ENCODE data around the gene LIMCH1.
"Not testable (repeated sequence)": the region's sequence is repeated elsewhere in the genome, so short reads cannot be mapped to it uniquely, and the experiment has no call there.

The LIMCH1 gene

DNA sequence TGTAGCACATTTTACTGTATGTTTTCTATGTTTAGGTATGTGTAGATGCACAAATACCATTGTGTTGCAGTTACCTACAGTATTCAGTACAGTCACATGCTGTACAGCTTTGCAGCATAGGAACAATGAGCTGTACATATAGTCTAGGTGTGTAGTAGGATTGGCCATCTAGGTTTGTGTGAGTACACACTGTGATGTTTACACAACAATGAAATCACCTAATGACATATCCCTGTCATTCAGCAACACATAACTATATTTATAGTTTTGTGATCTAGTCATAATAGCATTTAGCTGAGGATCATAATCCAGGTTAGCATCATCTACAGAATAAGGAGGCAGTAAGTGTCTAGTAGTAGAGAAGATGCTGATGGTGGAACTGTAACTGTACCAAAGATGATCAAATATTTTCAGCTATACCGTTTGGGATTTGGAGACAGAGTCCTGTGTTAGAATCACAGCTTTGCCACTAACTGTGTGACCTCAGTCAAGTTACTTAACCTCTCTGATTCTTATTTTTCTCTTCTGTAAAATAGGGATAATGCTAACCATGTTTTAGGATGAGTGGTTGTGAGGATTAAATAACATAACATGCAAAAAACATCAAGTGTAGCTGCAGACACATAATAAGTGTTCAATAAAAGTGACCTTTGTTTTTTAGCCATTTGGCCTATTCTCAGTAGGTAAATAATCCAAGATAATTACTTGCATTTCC lies 73.3 kb downstream of the LIMCH1 start:
- DNase-seq: no peak

DNA sequence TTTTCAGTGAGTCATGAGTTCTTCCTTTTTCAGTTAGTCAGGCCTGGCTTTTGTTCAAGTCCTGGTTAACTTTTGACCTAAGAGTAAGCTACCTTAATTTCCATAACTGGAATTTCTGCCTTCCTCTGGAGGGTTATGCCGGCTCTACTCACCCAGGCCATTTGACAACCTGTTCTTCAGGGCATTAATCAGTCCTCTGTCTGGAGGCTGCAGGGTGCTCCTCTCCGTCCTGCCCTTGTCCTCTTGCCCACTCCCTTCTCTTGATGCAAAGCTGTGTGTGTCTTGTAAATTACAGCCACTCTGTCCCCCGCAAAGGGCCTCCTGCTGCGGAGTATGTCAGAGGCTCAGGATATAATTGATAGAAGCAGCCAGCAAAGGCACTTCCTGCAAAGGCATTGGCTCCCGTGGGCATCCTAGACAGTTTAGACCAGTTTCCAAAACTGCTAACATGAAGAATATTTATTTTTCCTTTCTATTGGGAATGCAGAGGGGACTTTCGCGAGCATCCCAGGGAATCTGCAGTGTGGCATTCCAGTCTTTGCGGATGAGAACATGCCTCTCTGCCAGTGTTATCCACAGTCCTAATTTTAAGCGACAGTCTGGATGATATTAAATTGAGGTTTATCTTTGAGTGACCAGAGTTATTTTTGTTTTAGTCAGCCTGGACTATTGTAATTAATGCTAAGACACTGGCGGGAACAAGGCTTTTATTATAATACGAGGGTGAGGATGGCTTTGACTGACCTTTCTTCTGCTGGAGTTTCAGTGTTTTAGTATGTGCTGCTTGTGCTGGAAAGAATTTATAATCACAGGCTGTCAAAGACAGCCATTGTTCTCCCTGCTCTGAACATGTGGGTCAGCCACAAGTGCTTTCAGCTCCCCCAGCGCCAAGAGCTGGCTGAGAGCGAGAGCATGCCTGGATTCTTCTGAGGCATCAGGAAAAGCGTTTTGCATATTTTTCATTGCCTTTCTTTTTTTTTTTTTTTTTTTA lies 74.2 kb downstream of the LIMCH1 start:
- DNase-seq: no peak

GRCh38 chr4:41613386-41613785 lies 75.4 kb downstream of the LIMCH1 start:
- DNase-seq: no peak

- no peak for DNase-seq
These were observed 75.9 kb downstream of the LIMCH1 start for GRCh38 chr4:41613821-41614220.

GRCh38 chr4:41614519-41614918 lies 76.6 kb downstream of the LIMCH1 start:
- no peak for DNase-seq

DNA sequence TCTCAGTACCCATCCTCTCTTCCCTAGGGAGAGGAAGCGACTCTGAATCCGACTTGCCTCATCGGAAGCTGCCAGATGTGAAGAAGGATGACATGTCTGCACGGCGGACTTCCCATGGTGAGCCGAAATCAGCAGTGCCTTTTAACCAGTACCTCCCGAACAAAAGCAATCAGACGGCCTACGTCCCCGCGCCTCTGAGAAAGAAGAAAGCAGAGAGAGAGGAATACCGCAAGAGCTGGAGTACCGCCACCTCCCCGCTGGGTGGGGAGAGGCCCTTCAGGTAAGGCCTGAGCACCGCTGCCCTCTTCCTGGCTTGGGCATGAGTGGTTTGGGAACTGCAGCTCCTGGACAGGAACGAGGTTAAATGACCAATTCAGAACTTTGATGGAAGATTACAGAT lies 81.2 kb downstream of the LIMCH1 start:
- DNase-seq: no peak

GRCh38 chr4:41620594-41621256 lies 82.8 kb downstream of the LIMCH1 start:
- no peak for DNase-seq

- DNase-seq: no peak
These were observed 84.8 kb downstream of the LIMCH1 start for GRCh38 chr4:41622787-41623186.

- no peak for DNase-seq
These were observed 86.8 kb downstream of the LIMCH1 start for GRCh38 chr4:41624765-41625164.

DNA sequence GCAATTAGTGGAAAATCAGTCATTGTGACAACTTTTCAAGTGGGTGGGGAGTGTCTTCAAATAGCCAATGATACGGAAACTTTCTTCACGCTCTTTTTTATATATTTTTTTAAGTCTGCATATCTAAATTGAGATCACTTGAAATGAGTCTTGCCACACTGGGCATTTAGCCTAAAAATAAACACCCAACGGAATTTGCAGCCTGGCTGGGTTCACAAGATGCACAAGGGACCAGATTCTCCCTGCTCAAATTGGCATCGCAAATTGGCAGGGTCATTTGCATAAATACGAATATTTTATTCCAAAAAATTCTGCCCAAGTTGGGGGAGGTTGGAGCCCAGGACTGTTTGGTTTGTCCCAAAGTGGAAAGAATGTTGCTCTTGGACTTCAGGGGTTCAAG lies 87.6 kb downstream of the LIMCH1 start:
- no peak for DNase-seq

GRCh38 chr4:41628936-41629335 lies 91.0 kb downstream of the LIMCH1 start:
- DNase-seq: no peak

DNA sequence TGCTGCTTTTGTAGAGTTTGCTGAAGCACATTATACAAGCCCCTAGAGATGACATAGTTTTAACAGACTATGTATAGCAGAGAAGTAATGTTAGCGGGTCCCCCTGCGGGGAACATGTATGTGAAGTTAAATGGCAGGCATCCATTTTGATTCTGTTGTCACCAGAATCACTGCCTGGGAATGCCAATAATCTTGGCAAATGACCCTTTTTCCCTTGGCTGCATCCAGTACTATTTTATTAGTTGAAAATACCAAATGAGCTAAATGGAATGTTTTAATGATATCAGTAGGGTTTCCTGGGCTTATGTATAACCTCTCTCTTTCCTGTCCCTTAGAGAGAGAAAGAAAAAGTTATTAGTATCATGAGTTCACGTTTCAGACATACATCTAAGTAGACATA lies 93.6 kb downstream of the LIMCH1 start:
- DNase-seq: no peak

- DNase-seq: no peak
These were observed 94.6 kb downstream of the LIMCH1 start for GRCh38 chr4:41632481-41633073.

GRCh38 chr4:41633321-41633720 lies 95.4 kb downstream of the LIMCH1 start:
- DNase-seq: no peak

DNA sequence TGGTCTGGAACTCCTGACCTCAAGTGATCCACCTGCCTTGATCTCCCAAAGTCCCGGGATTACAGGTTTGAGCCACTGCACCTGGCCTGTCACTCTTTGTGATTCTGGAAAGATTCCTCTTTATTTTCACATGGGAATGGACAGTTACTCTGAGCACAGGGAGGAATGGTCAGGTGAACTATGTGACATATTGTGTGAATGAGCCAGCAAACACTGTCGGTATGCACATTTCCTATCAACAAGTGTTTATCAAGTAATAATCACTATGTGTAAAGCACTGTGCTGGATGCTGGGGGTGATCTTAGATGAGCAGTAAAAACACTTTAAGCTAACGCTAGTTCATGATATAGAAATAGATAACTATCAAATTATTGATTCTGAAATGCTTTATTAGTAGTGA lies 97.5 kb downstream of the LIMCH1 start:
- no peak for DNase-seq

GRCh38 chr4:41638203-41638602 lies 100.2 kb downstream of the LIMCH1 start:
- no peak for DNase-seq

- no peak for DNase-seq
These were observed 100.9 kb downstream of the LIMCH1 start for GRCh38 chr4:41638866-41639265.

GRCh38 chr4:41639291-41639690 lies 101.3 kb downstream of the LIMCH1 start:
- no peak for DNase-seq

DNA sequence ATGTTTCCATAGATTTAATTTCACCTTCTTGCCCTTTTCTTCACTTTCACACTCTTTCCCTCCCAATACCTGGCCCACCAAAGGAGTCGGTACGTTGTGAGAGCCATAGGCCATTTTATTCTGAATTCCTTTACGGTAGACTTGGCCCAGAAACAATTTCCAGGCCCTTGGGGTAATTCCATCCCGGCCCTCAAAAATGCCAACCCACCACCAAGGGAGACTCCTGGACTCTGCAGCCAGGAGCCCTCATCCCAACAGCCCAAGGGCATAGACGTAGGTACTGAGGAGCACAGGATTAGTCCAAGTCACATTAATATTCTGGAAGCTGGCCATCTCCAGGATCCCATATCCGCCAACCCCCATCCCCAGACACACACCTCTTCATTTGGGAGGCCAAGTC lies 102.9 kb downstream of the LIMCH1 start:
- DNase-seq: peak; percentile 83

DNA sequence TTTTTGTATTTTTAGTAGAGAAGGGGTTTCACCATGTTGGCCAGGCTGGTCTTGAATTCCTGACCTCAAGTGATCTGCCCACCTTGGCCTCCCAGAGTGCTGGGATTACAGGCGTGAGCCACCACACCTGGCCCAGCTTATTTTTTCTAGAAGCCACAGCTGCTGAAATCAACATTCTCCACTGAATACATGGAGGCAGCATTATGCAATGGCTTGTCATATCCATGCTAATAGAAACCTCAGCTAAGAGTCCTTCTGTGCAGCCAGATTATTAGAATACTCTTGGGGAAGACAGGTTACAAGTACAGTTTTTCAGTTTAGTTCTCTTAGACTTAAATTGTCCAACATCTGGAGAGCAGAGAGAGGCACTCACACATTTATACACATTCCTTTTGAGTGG lies 104.8 kb downstream of the LIMCH1 start:
- DNase-seq: not testable (repeated sequence)

DNA sequence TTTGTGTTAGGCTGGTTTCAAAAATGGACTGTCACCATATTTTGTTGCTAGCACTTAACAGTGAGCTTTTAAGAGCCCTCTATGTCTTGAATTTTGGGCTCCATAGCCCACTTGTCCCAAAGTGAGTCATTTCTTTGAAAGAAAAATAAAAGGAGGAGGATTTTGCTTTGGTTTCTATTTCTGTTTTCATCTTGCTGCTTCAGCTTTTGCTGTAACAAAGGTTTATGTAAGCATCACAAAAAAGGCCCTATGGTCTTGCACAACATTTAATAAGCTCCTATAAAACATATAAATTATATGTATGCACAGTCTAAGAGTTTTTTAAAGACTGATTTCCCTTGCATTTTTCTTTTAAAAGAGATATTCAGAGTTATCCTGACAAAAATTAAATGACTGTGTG lies 105.4 kb downstream of the LIMCH1 start:
- DNase-seq: no peak

DNA sequence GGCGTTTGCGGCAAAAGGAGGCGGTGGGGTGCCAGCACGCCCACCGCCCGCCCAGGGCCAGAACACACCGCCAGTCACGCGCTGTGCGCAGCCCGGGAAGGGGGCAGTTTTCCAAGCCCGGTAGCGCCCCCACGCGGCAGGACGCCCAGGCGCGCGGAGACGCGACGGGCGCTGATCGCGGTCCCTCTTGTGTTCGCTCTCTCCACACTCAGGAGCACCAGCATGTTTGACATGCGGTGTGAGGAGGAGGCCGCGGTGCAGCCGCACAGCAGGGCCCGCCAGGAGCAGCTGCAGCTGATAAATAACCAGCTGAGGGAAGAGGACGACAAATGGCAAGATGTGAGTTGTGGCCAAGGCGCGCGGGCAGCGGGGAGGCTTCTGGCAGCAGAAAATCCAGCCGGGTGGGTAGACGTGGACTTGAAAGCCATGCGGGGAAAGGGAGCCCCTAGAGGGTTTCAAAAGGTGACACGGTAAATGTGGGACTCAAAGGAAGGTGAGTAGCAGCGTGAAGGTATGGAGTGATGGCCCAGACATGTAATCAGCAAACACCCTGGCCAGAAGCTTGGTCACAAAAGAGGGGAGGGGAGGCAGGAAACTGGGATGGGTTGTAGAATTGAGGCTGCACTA lies 106.4 kb downstream of the LIMCH1 start:
- DNase-seq: no peak

GRCh38 chr4:41644915-41645295 lies 106.9 kb downstream of the LIMCH1 start:
- no peak for DNase-seq

Data from NCI-H226 (cell line).